Dendritic cell treated with granulocyte-macrophage colony-stimulating factor and Interleukin-4, amounts not matched to agents 40 ng/mL and 50 ng/mL, for 4 days (primary cell): ENCODE measurements around the gene FGFR3.

Experiments used
- H3K27ac Mint-ChIP-seq: one replicate; pipeline ENCODE4 v1.8.0; 2022; ENCODE audit warnings: mild to moderate bottlenecking, mixed read lengths
- H3K27me3 Mint-ChIP-seq: one replicate; pipeline ENCODE4 v1.8.0; 2022; ENCODE audit warnings: mild to moderate bottlenecking, mixed read lengths
- H3K36me3 Mint-ChIP-seq: one replicate; pipeline ENCODE4 v1.8.0; 2022; ENCODE audit warnings: low read depth, mixed read lengths
- H3K4me1 Mint-ChIP-seq: one replicate; pipeline ENCODE4 v1.8.0; 2022; ENCODE audit warnings: low read depth, mixed read lengths
- H3K4me3 Mint-ChIP-seq: one replicate; pipeline ENCODE4 v1.8.0; 2022; ENCODE audit warnings: mild to moderate bottlenecking, moderate library complexity, mixed read lengths
- H3K9me3 Mint-ChIP-seq: one replicate; pipeline ENCODE4 v1.8.0; 2022; ENCODE audit warnings: mixed read lengths
- intact Hi-C: fragments of 100-400 bp; cut with micrococcal nuclease; formaldehyde crosslinking; loops from one replicate; pipeline ENCODE4 v1.15.0; 2022

The FGFR3 gene

GRCh38 chr4:1813915-1814314 lies 20.8 kb downstream of the FGFR3 start:
- H3K27me3 Mint-ChIP-seq: no peaks in the 10 kb centered on the region

GRCh38 chr4:1814453-1814852 lies 21.4 kb downstream of the FGFR3 start:
- intact Hi-C loops: no loop called here
- H3K4me1 Mint-ChIP-seq: no peaks in the 10 kb centered on the region
- H3K27ac Mint-ChIP-seq: no peak overlapping the region
- H3K4me3 Mint-ChIP-seq: no peak overlapping the region
- no peaks in the 10 kb centered on the region for H3K27me3 Mint-ChIP-seq
- no peaks in the 10 kb centered on the region for H3K9me3 Mint-ChIP-seq
- H3K36me3 Mint-ChIP-seq: peaks cover 79% of the 10 kb centered on the region

More at GRCh38 chr4:1813915-1814314, 20.8 kb downstream of the FGFR3 start:
- Mint-ChIP-seq H3K4me3 (no peak overlapping the region), H3K4me1 (no peaks in the 10 kb centered on the region), H3K27ac (no peak overlapping the region), H3K9me3 (no peaks in the 10 kb centered on the region), H3K36me3 (peaks cover 74% of the 10 kb centered on the region)
- intact Hi-C loops: no loop called here

GRCh38 chr4:1815096-1815996 lies 22.3 kb downstream of the FGFR3 start:
- Mint-ChIP-seq H3K27ac (no peak overlapping the region), H3K4me3 (no peak overlapping the region), H3K27me3 (no peaks in the 10 kb centered on the region), H3K9me3 (no peaks in the 10 kb centered on the region), H3K4me1 (no peaks in the 10 kb centered on the region), H3K36me3 (peaks cover 88% of the 10 kb centered on the region)
- intact Hi-C loops: no loop called here

- Mint-ChIP-seq H3K9me3 (no peaks in the 10 kb centered on the region), H3K4me1 (no peaks in the 10 kb centered on the region), H3K4me3 (no peak overlapping the region), H3K36me3 (peaks cover 87% of the 10 kb centered on the region), H3K27ac (no peak overlapping the region), H3K27me3 (no peaks in the 10 kb centered on the region)
- intact Hi-C loops: no loop called here
Observed at GRCh38 chr4:1815997-1816860, 23.1 kb downstream of the FGFR3 start.

GRCh38 chr4:1819284-1819683 lies 26.2 kb downstream of the FGFR3 start:
- intact Hi-C loops: no loop called here
- H3K27ac Mint-ChIP-seq: no peak overlapping the region
- H3K9me3 Mint-ChIP-seq: no peaks in the 10 kb centered on the region
- no peaks in the 10 kb centered on the region for H3K27me3 Mint-ChIP-seq
- no peak overlapping the region for H3K4me3 Mint-ChIP-seq
- H3K4me1 Mint-ChIP-seq: no peaks in the 10 kb centered on the region
- H3K36me3 Mint-ChIP-seq: peaks cover 96% of the 10 kb centered on the region

GRCh38 chr4:1819816-1820215 lies 26.7 kb downstream of the FGFR3 start:
- H3K27ac Mint-ChIP-seq: no peak overlapping the region
- no peaks in the 10 kb centered on the region for H3K4me1 Mint-ChIP-seq
- H3K9me3 Mint-ChIP-seq: no peaks in the 10 kb centered on the region
- intact Hi-C loops: no loop called here
- H3K36me3 Mint-ChIP-seq: peaks cover 96% of the 10 kb centered on the region
- H3K27me3 Mint-ChIP-seq: no peaks in the 10 kb centered on the region
- H3K4me3 Mint-ChIP-seq: no peak overlapping the region

GRCh38 chr4:1821679-1822567 lies 28.8 kb downstream of the FGFR3 start:
- Mint-ChIP-seq H3K4me1 (no peaks in the 10 kb centered on the region), H3K27ac (no peak overlapping the region), H3K9me3 (no peaks in the 10 kb centered on the region), H3K36me3 (peaks cover 96% of the 10 kb centered on the region), H3K27me3 (no peaks in the 10 kb centered on the region), H3K4me3 (no peak overlapping the region)
- intact Hi-C loops: no loop called here

GRCh38 chr4:1822568-1823544 lies 29.8 kb downstream of the FGFR3 start:
- Mint-ChIP-seq H3K4me1 (no peaks in the 10 kb centered on the region), H3K27me3 (no peaks in the 10 kb centered on the region), H3K27ac (no peak overlapping the region), H3K36me3 (peaks cover 90% of the 10 kb centered on the region), H3K9me3 (no peaks in the 10 kb centered on the region), H3K4me3 (no peak overlapping the region)
- intact Hi-C loops: no loop called here

DNA sequence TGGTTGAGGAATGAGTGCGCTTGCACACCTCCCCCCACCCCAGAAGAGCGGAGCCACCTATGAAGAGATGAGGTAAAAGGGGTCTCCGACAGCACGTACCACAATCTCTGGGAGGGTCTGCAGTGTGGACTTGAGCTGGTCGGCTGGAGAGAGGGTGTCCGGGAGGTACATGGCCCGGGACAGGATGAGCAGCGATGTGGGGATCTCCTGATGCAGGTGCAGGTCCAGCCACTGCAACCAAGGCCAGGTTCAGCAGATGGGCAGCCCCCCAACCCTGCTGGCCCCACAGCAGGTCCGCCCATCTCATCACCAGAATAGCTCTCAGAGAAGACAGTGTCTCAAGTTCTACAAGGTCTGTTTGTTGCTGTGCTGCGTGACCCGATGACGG lies 30.4 kb downstream of the FGFR3 start:
- Mint-ChIP-seq H3K9me3 (no peaks in the 10 kb centered on the region), H3K4me3 (no peak overlapping the region), H3K27ac (no peak overlapping the region), H3K4me1 (no peaks in the 10 kb centered on the region), H3K36me3 (peaks cover 83% of the 10 kb centered on the region), H3K27me3 (no peaks in the 10 kb centered on the region)
- intact Hi-C loops: no loop called here

GRCh38 chr4:1824746-1825145 lies 31.7 kb downstream of the FGFR3 start:
- Mint-ChIP-seq H3K4me1 (no peaks in the 10 kb centered on the region), H3K9me3 (no peaks in the 10 kb centered on the region), H3K27me3 (no peaks in the 10 kb centered on the region), H3K36me3 (peaks cover 77% of the 10 kb centered on the region), H3K4me3 (no peak overlapping the region), H3K27ac (no peak overlapping the region)
- intact Hi-C loops: no loop called here

GRCh38 chr4:1825326-1825725 lies 32.2 kb downstream of the FGFR3 start:
- H3K27ac Mint-ChIP-seq: no peak overlapping the region
- H3K27me3 Mint-ChIP-seq: no peaks in the 10 kb centered on the region
- H3K36me3 Mint-ChIP-seq: peaks cover 77% of the 10 kb centered on the region
- H3K9me3 Mint-ChIP-seq: no peaks in the 10 kb centered on the region
- no peak overlapping the region for H3K4me3 Mint-ChIP-seq
- intact Hi-C loops: no loop called here
- H3K4me1 Mint-ChIP-seq: no peaks in the 10 kb centered on the region

- Mint-ChIP-seq H3K4me3 (no peak overlapping the region), H3K4me1 (peaks cover 7% of the 10 kb centered on the region), H3K27me3 (no peaks in the 10 kb centered on the region), H3K27ac (no peak overlapping the region), H3K9me3 (no peaks in the 10 kb centered on the region), H3K36me3 (peaks cover 81% of the 10 kb centered on the region)
- intact Hi-C loops: no loop called here
Observed at GRCh38 chr4:1826531-1827350, 33.6 kb downstream of the FGFR3 start.
